ENCODE results near the gene MAS1.

GRCh38 chr6:159871241-159871640 lies 19.5 kb upstream of the MAS1 start:
- no peak for TF ChIP-seq EZH2phosphoT487 (IDR thresholded peaks at IDR 0.05; ENCODE audit: insufficient read depth, low read depth)
- no peak for TF ChIP-seq EZH2 (IDR thresholded peaks at IDR 0.05; ENCODE audit: insufficient read depth, poor library complexity, severe bottlenecking)

All from GM23248 (cell line).